MM.1S (cell line): ENCODE measurements around the gene BRD1.
"Not testable (repeated sequence)": the region's sequence is repeated elsewhere in the genome, so short reads cannot be mapped to it uniquely, and the experiment has no call there.

Experiments
- DNase-seq: peaks from one replicate; pipeline ENCODE4 v3.0.0-alpha.2; 2015
- H2AFZ ChIP-seq: fragments of 300-600 bp; sonication (generic); 2 replicates; pipeline ENCODE4 v1.6.0; 2016; ENCODE audit warnings: antibody characterized with exemption, low read length
- H3F3A ChIP-seq: fragments of 300-600 bp; sonication (generic); 2 replicates; pipeline ENCODE4 v1.6.1; 2016; ENCODE audit warnings: mild to moderate bottlenecking, antibody characterized with exemption, low read length, moderate library complexity, mixed read lengths; ENCODE audit not compliant: insufficient read depth
- H3K27ac ChIP-seq: fragments of 300-600 bp; sonication (generic); 2 replicates; pipeline ENCODE4 v1.5.1; 2016; ENCODE audit warnings: mild to moderate bottlenecking, low read length
- H3K27me3 ChIP-seq: fragments of 300-600 bp; sonication (generic); replicated peaks from 2 replicates; pipeline ENCODE4 v1.6.0; 2016; ENCODE audit warnings: low read length; ENCODE audit not compliant: insufficient read depth
- H3K36me3 ChIP-seq: fragments of 300-600 bp; sonication (generic); replicated peaks from 2 replicates; pipeline ENCODE4 v1.6.1; 2016; ENCODE audit warnings: mild to moderate bottlenecking, low read length, mixed read lengths; ENCODE audit not compliant: insufficient read depth
- H3K4me1 ChIP-seq: fragments of 300-600 bp; sonication (generic); 2 replicates; pipeline ENCODE4 v1.6.1; 2016; ENCODE audit warnings: low read length, mixed read lengths
- H3K4me2 ChIP-seq: fragments of 300-600 bp; sonication (generic); 2 replicates; pipeline ENCODE4 v1.6.0; 2016; ENCODE audit warnings: low read depth, low read length
- H3K4me3 ChIP-seq: fragments of 300-600 bp; sonication (generic); 2 replicates; pipeline ENCODE4 v1.5.1; 2016; ENCODE audit warnings: low read length, mixed read lengths
- H3K79me2 ChIP-seq: fragments of 300-600 bp; sonication (generic); 2 replicates; pipeline ENCODE4 v1.6.1; 2016; ENCODE audit warnings: mixed run types, low read length, mixed read lengths
- H3K9ac ChIP-seq: fragments of 300-600 bp; sonication (generic); 2 replicates; pipeline ENCODE4 v1.6.1; 2016; ENCODE audit warnings: low read length, mixed read lengths
- H3K9me2 ChIP-seq: fragments of 300-600 bp; sonication (generic); replicated peaks from 2 replicates; pipeline ENCODE4 v1.6.1; 2016; ENCODE audit warnings: mild to moderate bottlenecking, low read length, mixed read lengths; ENCODE audit not compliant: insufficient read depth
- H3K9me3 ChIP-seq: fragments of 300-600 bp; sonication (generic); replicated peaks from 2 replicates; pipeline ENCODE4 v1.6.1; 2016; ENCODE audit warnings: mild to moderate bottlenecking, low read length, mixed read lengths; ENCODE audit not compliant: insufficient read depth
- H4K20me1 ChIP-seq: fragments of 300-600 bp; sonication (generic); 2 replicates; pipeline ENCODE4 v1.6.1; 2016; ENCODE audit warnings: mild to moderate bottlenecking, low read length, moderate library complexity, mixed read lengths; ENCODE audit not compliant: insufficient read depth
- CTCF ChIP-seq: fragments of 300-600 bp; sonication (generic); IDR thresholded peaks from 2 replicates; pipeline ENCODE4 v1.5.1; 2016; ENCODE audit warnings: antibody characterized with exemption, low read length, mixed read lengths
- EZH2 ChIP-seq: fragments of 300-600 bp; sonication (generic); optimal IDR thresholded peaks from 2 replicates; pipeline ENCODE3; 2017; ENCODE audit warnings: low read depth, mild to moderate bottlenecking, antibody characterized with exemption, low read length, mixed read lengths
- EZH2phosphoT487 ChIP-seq: fragments of 300-600 bp; sonication (generic); IDR thresholded peaks from 2 replicates; pipeline ENCODE4 v1.6.1; 2018; ENCODE audit warnings: antibody characterized with exemption, low read length

BRD1 gene

GRCh38 chr22:49824936-49825335 lies 2.7 kb downstream of the BRD1 start:
- DNase-seq: no peak
- TF ChIP-seq EZH2 (no peak), EZH2phosphoT487 (no peak), CTCF (no peak)
- H2AFZ ChIP-seq: no peak overlapping the region
- no peak overlapping the region for H3K27ac ChIP-seq
- no peaks in the 10 kb centered on the region for H3K27me3 ChIP-seq
- H3K4me2 ChIP-seq: peak overlapping the region; percentile 99; the same call in 1 of the 2 replicates
- H3K9ac ChIP-seq: no peak overlapping the region
- peaks cover 11% of the 10 kb centered on the region for H3K36me3 ChIP-seq
- H3K9me3 ChIP-seq: no peaks in the 10 kb centered on the region
- no peaks in the 10 kb centered on the region for H3F3A ChIP-seq
- H3K4me3 ChIP-seq: no peak overlapping the region
- peaks cover 52% of the 10 kb centered on the region for H4K20me1 ChIP-seq
- H3K9me2 ChIP-seq: no peaks in the 10 kb centered on the region
- H3K4me1 ChIP-seq: peaks cover 7% of the 10 kb centered on the region; the same call in 1 of the 2 replicates
- H3K79me2 ChIP-seq: peaks cover 70% of the 10 kb centered on the region

GRCh38 chr22:49824185-49824925 lies 3.3 kb downstream of the BRD1 start:
- TF ChIP-seq EZH2 (no peak), EZH2phosphoT487 (no peak), CTCF (no peak)
- H3K36me3 ChIP-seq: peaks cover 11% of the 10 kb centered on the region
- no peak overlapping the region for H3K4me3 ChIP-seq
- no peak overlapping the region for H3K27ac ChIP-seq
- H3K79me2 ChIP-seq: peaks cover 76% of the 10 kb centered on the region
- no peak overlapping the region for H2AFZ ChIP-seq
- H3K27me3 ChIP-seq: no peaks in the 10 kb centered on the region
- no peak overlapping the region for H3K9ac ChIP-seq
- H3K4me1 ChIP-seq: peaks cover 7% of the 10 kb centered on the region; the same call in 1 of the 2 replicates
- no peaks in the 10 kb centered on the region for H3K9me3 ChIP-seq
- DNase-seq: no peak
- H3F3A ChIP-seq: no peaks in the 10 kb centered on the region
- no peaks in the 10 kb centered on the region for H3K9me2 ChIP-seq
- peaks cover 52% of the 10 kb centered on the region for H4K20me1 ChIP-seq
- no peak overlapping the region; the same call in 1 of the 2 replicates for H3K4me2 ChIP-seq

GRCh38 chr22:49823289-49824045 lies 4.2 kb downstream of the BRD1 start:
- Histone ChIP-seq H3K4me1 (peaks cover 7% of the 10 kb centered on the region; the same call in 1 of the 2 replicates), H2AFZ (no peak overlapping the region), H3F3A (no peaks in the 10 kb centered on the region), H3K27me3 (no peaks in the 10 kb centered on the region), H4K20me1 (peaks cover 52% of the 10 kb centered on the region), H3K9ac (no peak overlapping the region), H3K79me2 (peaks cover 85% of the 10 kb centered on the region), H3K9me3 (no peaks in the 10 kb centered on the region), H3K27ac (no peak overlapping the region), H3K4me2 (no peak overlapping the region), H3K4me3 (no peak overlapping the region), H3K9me2 (no peaks in the 10 kb centered on the region), H3K36me3 (peaks cover 11% of the 10 kb centered on the region)
- TF ChIP-seq EZH2 (no peak), CTCF (no peak), EZH2phosphoT487 (no peak)
- no peak for DNase-seq

GRCh38 chr22:49821741-49822140 lies 5.9 kb downstream of the BRD1 start:
- not testable (repeated sequence) for DNase-seq, H3K4me2 ChIP-seq, H3K9me3 ChIP-seq, H3K9ac ChIP-seq, H3K4me3 ChIP-seq, H3K27me3 ChIP-seq, H3K4me1 ChIP-seq, H2AFZ ChIP-seq, H3F3A ChIP-seq, H3K27ac ChIP-seq, H3K9me2 ChIP-seq
- Histone ChIP-seq H4K20me1 (peaks cover 55% of the 10 kb centered on the region), H3K36me3 (peaks cover 18% of the 10 kb centered on the region), H3K79me2 (peaks cover 100% of the 10 kb centered on the region)
